ENCODE results near the gene FADS1.

DNA sequence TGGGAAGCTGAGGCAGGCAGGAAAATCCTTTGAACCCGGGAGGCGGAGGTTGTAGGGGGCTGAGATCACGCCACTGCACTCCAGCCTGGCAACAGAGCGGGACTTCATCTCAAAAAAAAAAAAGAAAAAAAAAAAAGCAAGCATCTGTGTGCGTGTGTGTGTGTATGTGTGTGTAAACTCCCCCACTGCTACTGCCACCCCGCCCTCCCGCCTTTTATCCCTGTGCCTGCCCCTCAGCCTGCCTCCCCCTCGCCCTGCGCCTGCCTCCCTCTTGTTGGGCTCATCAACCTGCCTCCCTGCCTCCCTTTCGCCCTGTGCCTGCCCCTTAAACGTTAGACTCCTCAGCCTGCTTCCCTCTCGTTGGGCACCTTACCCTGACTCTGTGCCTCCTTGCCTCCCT, 42.4 kb downstream of the FADS1 start:
- TF ChIP-seq, protein P1, sequence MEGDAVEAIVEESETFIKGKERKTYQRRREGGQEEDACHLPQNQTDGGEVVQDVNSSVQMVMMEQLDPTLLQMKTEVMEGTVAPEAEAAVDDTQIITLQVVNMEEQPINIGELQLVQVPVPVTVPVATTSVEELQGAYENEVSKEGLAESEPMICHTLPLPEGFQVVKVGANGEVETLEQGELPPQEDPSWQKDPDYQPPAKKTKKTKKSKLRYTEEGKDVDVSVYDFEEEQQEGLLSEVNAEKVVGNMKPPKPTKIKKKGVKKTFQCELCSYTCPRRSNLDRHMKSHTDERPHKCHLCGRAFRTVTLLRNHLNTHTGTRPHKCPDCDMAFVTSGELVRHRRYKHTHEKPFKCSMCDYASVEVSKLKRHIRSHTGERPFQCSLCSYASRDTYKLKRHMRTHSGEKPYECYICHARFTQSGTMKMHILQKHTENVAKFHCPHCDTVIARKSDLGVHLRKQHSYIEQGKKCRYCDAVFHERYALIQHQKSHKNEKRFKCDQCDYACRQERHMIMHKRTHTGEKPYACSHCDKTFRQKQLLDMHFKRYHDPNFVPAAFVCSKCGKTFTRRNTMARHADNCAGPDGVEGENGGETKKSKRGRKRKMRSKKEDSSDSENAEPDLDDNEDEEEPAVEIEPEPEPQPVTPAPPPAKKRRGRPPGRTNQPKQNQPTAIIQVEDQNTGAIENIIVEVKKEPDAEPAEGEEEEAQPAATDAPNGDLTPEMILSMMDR (IDR thresholded peaks at IDR 0.05) = no peak
- TF ChIP-seq, protein P2, sequence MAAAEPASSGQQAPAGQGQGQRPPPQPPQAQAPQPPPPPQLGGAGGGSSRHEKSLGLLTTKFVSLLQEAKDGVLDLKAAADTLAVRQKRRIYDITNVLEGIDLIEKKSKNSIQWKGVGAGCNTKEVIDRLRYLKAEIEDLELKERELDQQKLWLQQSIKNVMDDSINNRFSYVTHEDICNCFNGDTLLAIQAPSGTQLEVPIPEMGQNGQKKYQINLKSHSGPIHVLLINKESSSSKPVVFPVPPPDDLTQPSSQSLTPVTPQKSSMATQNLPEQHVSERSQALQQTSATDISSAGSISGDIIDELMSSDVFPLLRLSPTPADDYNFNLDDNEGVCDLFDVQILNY (CRISPR knock-in tag; IDR thresholded peaks at IDR 0.05) = no peak
- TF ChIP-seq TEAD1 (CRISPR knock-in tag; IDR thresholded peaks at IDR 0.05) = no peak
- TF ChIP-seq, protein P3, sequence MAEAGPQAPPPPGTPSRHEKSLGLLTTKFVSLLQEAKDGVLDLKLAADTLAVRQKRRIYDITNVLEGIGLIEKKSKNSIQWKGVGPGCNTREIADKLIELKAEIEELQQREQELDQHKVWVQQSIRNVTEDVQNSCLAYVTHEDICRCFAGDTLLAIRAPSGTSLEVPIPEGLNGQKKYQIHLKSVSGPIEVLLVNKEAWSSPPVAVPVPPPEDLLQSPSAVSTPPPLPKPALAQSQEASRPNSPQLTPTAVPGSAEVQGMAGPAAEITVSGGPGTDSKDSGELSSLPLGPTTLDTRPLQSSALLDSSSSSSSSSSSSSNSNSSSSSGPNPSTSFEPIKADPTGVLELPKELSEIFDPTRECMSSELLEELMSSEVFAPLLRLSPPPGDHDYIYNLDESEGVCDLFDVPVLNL (CRISPR knock-in tag; IDR thresholded peaks at IDR 0.05; ENCODE audit: borderline replicate concordance, low read depth) = no peak
- TF ChIP-seq NFE2L1 (CRISPR knock-in tag; IDR thresholded peaks at IDR 0.05) = no peak
- TF ChIP-seq, protein P4, sequence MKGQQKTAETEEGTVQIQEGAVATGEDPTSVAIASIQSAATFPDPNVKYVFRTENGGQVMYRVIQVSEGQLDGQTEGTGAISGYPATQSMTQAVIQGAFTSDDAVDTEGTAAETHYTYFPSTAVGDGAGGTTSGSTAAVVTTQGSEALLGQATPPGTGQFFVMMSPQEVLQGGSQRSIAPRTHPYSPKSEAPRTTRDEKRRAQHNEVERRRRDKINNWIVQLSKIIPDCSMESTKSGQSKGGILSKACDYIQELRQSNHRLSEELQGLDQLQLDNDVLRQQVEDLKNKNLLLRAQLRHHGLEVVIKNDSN (CRISPR knock-in tag; IDR thresholded peaks at IDR 0.05) = no peak
- no peak for TF ChIP-seq JUN (CRISPR knock-in tag; IDR thresholded peaks at IDR 0.05)
- TF ChIP-seq ESRRA (CRISPR knock-in tag; IDR thresholded peaks at IDR 0.05; ENCODE audit: borderline replicate concordance) = no peak
- TF ChIP-seq, protein P5, sequence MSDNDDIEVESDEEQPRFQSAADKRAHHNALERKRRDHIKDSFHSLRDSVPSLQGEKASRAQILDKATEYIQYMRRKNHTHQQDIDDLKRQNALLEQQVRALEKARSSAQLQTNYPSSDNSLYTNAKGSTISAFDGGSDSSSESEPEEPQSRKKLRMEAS (CRISPR knock-in tag; IDR thresholded peaks at IDR 0.05) = no peak
- TF ChIP-seq, protein P6, sequence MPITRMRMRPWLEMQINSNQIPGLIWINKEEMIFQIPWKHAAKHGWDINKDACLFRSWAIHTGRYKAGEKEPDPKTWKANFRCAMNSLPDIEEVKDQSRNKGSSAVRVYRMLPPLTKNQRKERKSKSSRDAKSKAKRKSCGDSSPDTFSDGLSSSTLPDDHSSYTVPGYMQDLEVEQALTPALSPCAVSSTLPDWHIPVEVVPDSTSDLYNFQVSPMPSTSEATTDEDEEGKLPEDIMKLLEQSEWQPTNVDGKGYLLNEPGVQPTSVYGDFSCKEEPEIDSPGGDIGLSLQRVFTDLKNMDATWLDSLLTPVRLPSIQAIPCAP (CRISPR knock-in tag; IDR thresholded peaks at IDR 0.05) = no peak
- TF ChIP-seq FOXK1 (CRISPR knock-in tag; IDR thresholded peaks at IDR 0.05) = no peak
- no peak for TF ChIP-seq NR3C1 (CRISPR knock-in tag; conservative IDR thresholded peaks at IDR 0.05; ENCODE audit: low read depth)
- TF ChIP-seq, protein P7, sequence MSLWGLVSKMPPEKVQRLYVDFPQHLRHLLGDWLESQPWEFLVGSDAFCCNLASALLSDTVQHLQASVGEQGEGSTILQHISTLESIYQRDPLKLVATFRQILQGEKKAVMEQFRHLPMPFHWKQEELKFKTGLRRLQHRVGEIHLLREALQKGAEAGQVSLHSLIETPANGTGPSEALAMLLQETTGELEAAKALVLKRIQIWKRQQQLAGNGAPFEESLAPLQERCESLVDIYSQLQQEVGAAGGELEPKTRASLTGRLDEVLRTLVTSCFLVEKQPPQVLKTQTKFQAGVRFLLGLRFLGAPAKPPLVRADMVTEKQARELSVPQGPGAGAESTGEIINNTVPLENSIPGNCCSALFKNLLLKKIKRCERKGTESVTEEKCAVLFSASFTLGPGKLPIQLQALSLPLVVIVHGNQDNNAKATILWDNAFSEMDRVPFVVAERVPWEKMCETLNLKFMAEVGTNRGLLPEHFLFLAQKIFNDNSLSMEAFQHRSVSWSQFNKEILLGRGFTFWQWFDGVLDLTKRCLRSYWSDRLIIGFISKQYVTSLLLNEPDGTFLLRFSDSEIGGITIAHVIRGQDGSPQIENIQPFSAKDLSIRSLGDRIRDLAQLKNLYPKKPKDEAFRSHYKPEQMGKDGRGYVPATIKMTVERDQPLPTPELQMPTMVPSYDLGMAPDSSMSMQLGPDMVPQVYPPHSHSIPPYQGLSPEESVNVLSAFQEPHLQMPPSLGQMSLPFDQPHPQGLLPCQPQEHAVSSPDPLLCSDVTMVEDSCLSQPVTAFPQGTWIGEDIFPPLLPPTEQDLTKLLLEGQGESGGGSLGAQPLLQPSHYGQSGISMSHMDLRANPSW (CRISPR knock-in tag; conservative IDR thresholded peaks at IDR 0.05; ENCODE audit: low read depth) = no peak
- TF ChIP-seq, protein P8, sequence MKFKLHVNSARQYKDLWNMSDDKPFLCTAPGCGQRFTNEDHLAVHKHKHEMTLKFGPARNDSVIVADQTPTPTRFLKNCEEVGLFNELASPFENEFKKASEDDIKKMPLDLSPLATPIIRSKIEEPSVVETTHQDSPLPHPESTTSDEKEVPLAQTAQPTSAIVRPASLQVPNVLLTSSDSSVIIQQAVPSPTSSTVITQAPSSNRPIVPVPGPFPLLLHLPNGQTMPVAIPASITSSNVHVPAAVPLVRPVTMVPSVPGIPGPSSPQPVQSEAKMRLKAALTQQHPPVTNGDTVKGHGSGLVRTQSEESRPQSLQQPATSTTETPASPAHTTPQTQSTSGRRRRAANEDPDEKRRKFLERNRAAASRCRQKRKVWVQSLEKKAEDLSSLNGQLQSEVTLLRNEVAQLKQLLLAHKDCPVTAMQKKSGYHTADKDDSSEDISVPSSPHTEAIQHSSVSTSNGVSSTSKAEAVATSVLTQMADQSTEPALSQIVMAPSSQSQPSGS (CRISPR knock-in tag; IDR thresholded peaks at IDR 0.05; ENCODE audit: borderline replicate concordance, low read depth) = no peak
